Measurements from ENCODE around the gene GNPTAB.

DNA sequence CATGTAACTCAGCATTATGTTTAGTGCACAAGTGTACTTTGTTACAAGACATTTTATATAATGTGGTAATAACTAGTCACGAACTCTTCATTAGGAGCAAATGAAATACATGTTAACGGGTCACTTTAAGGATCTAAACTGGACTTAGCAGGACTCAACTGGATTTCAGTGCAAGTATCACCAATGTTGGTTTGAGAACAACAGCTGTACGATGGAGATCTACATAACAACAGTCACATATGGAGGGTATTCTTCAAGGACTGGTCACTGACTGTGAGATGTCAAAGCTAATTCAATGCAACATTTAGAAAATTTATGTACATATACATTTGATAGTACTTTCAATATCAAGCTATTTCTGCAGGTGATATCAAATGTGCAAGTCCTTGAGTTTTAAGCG, 69.0 kb downstream of the GNPTAB start:
- TF ChIP-seq, protein P1, sequence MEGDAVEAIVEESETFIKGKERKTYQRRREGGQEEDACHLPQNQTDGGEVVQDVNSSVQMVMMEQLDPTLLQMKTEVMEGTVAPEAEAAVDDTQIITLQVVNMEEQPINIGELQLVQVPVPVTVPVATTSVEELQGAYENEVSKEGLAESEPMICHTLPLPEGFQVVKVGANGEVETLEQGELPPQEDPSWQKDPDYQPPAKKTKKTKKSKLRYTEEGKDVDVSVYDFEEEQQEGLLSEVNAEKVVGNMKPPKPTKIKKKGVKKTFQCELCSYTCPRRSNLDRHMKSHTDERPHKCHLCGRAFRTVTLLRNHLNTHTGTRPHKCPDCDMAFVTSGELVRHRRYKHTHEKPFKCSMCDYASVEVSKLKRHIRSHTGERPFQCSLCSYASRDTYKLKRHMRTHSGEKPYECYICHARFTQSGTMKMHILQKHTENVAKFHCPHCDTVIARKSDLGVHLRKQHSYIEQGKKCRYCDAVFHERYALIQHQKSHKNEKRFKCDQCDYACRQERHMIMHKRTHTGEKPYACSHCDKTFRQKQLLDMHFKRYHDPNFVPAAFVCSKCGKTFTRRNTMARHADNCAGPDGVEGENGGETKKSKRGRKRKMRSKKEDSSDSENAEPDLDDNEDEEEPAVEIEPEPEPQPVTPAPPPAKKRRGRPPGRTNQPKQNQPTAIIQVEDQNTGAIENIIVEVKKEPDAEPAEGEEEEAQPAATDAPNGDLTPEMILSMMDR (conservative IDR thresholded peaks at IDR 0.05; ENCODE audit: low read depth, low read length), result no peak
- TF ChIP-seq EZH2phosphoT487 (IDR thresholded peaks at IDR 0.05; ENCODE audit: borderline replicate concordance, low read length) (no peak), EZH2 (IDR thresholded peaks at IDR 0.05; ENCODE audit: low read length, unreplicated experiment) (no peak)

Measured in PC-3 (cell line).